GM21528 (cell line): ENCODE measurements around the gene HDGFL1.

Experiments
- ATAC-seq: cut with Tn5 transposase; IDR thresholded peaks from one replicate; pipeline ENCODE4 v1.9.1; 2021; ENCODE audit warnings: mild to moderate bottlenecking, moderate library complexity; ENCODE audit not compliant: unreplicated experiment, low FRiP score

Gene HDGFL1

GRCh38 chr6:22589118-22589517 is 19.8 kb downstream of the HDGFL1 start:
- no peak for ATAC-seq

GRCh38 chr6:22590423-22590822 is 21.1 kb downstream of the HDGFL1 start:
- ATAC-seq = no peak

GRCh38 chr6:22593895-22594294 is 24.5 kb downstream of the HDGFL1 start:
- no peak for ATAC-seq

GRCh38 chr6:22596011-22596410 is 26.6 kb downstream of the HDGFL1 start:
- ATAC-seq = no peak

GRCh38 chr6:22598339-22598738 is 29.0 kb downstream of the HDGFL1 start:
- no peak for ATAC-seq

- no peak for ATAC-seq
These were observed 30.7 kb downstream of the HDGFL1 start for GRCh38 chr6:22600059-22600458.

GRCh38 chr6:22601984-22602383 is 32.6 kb downstream of the HDGFL1 start:
- ATAC-seq = no peak

- ATAC-seq = no peak
These were observed 36.4 kb downstream of the HDGFL1 start for GRCh38 chr6:22605736-22606135.

GRCh38 chr6:22610127-22610526 is 40.8 kb downstream of the HDGFL1 start:
- no peak for ATAC-seq

GRCh38 chr6:22612236-22612635 is 42.9 kb downstream of the HDGFL1 start:
- ATAC-seq = no peak

- no peak for ATAC-seq
These were observed 43.7 kb downstream of the HDGFL1 start for GRCh38 chr6:22613051-22613450.

- no peak for ATAC-seq
These were observed 44.3 kb downstream of the HDGFL1 start for GRCh38 chr6:22613695-22614094.

- ATAC-seq = no peak
These were observed 45.2 kb downstream of the HDGFL1 start for GRCh38 chr6:22614547-22614946.

GRCh38 chr6:22621028-22621427 is 51.7 kb downstream of the HDGFL1 start:
- ATAC-seq = no peak
